Measurements from ENCODE around the gene TTBK1.

TTBK1 gene

DNA sequence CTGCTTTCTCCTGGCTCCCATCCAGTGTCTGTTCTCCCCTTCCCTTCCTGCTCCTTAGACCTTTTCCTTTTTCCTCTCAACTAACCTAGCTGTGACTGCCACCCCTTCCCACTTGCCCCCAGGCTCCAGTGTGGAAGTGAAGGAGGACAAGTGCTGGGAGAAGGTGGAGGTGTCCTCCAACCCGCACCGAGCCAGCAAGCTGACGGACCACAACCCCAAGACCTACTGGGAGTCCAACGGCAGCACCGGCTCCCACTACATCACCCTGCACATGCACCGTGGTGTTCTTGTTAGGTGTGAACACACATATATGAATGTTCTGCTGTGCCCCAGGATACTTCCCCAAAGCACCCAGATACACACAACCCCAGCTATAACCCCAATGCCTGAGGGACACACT is 42.7 kb upstream of the TTBK1 start:
- H3K4me2 ChIP-seq (ENCODE audit: low read length): no peak overlapping the region
- no peaks in the 10 kb centered on the region for H4K20me1 ChIP-seq (ENCODE audit: insufficient read depth, low read length)
- H3K36me3 ChIP-seq (replicated peaks; ENCODE audit: low read depth, low read length): peaks cover 29% of the 10 kb centered on the region
- no peaks in the 10 kb centered on the region for H3K9me3 ChIP-seq (ENCODE audit: insufficient read depth, low read length)
- no peak overlapping the region for H2AFZ ChIP-seq (ENCODE audit: low read depth, low read length)
- no peak overlapping the region for H3K27ac ChIP-seq (ENCODE audit: low read length)
- no peak overlapping the region for H3K4me3 ChIP-seq (ENCODE audit: low read length)
- H3K79me2 ChIP-seq (ENCODE audit: low read length): no peaks in the 10 kb centered on the region
- H3K4me1 ChIP-seq (ENCODE audit: low read length): no peaks in the 10 kb centered on the region
- H3K27me3 ChIP-seq (ENCODE audit: low read depth, low read length): no peaks in the 10 kb centered on the region
- TF ChIP-seq CTCF (IDR thresholded peaks at IDR 0.05; ENCODE audit: low read depth, low read length): no peak
- no peak for TF ChIP-seq EZH2phosphoT487 (IDR thresholded peaks at IDR 0.05; ENCODE audit: low read depth)
- H3K9ac ChIP-seq (ENCODE audit: low read length): no peak overlapping the region

GRCh38 chr6:43202451-43202850 is 40.8 kb upstream of the TTBK1 start:
- no peaks in the 10 kb centered on the region for H4K20me1 ChIP-seq (ENCODE audit: insufficient read depth, low read length)
- H3K79me2 ChIP-seq (ENCODE audit: low read length): no peaks in the 10 kb centered on the region
- H2AFZ ChIP-seq (ENCODE audit: low read depth, low read length): no peak overlapping the region
- no peak for TF ChIP-seq CTCF (IDR thresholded peaks at IDR 0.05; ENCODE audit: low read depth, low read length)
- TF ChIP-seq EZH2phosphoT487 (IDR thresholded peaks at IDR 0.05; ENCODE audit: low read depth): no peak
- H3K9me3 ChIP-seq (ENCODE audit: insufficient read depth, low read length): no peaks in the 10 kb centered on the region
- H3K4me2 ChIP-seq (ENCODE audit: low read length): no peak overlapping the region
- H3K9ac ChIP-seq (ENCODE audit: low read length): no peak overlapping the region
- no peak overlapping the region for H3K4me3 ChIP-seq (ENCODE audit: low read length)
- no peaks in the 10 kb centered on the region for H3K27me3 ChIP-seq (ENCODE audit: low read depth, low read length)
- H3K4me1 ChIP-seq (ENCODE audit: low read length): no peaks in the 10 kb centered on the region
- H3K27ac ChIP-seq (ENCODE audit: low read length): no peak overlapping the region
- H3K36me3 ChIP-seq (replicated peaks; ENCODE audit: low read depth, low read length): peaks cover 25% of the 10 kb centered on the region

DNA sequence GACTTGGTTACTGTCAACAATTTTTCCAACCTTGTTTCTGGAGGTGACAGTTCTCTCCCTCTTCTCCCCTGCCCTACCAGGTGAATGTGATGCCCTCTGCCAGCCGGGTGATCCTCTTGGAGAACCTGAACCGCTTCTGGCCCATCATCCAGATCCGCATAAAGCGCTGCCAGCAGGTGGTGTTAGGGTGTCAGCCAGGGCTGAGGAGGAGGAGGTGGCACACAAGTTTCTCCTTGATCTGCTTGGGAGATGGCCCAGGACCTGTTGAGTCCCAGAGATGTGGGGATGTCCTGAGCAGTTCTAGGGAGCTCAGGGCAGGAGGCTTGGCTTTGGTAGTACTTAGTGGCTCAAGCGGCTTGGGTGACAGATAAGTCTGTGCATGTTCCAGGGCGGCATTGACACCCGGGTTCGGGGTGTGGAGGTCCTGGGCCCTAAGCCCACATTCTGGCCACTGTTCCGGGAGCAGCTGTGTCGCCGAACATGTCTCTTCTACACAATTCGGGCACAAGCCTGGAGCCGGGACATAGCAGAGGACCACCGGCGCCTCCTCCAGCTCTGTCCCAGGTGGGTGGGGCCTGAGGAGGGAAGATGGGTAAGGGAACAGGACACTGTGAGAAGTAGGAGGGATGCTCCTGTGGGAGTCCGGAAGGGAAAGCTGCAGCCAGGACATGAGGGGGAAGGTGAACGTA is 40.1 kb upstream of the TTBK1 start:
- Histone ChIP-seq H3K4me2 (ENCODE audit: low read length) (no peak overlapping the region), H3K9me3 (ENCODE audit: insufficient read depth, low read length) (no peaks in the 10 kb centered on the region), H3K4me1 (ENCODE audit: low read length) (no peaks in the 10 kb centered on the region), H4K20me1 (ENCODE audit: insufficient read depth, low read length) (no peaks in the 10 kb centered on the region), H3K4me3 (ENCODE audit: low read length) (no peak overlapping the region), H3K36me3 (replicated peaks; ENCODE audit: low read depth, low read length) (peaks cover 25% of the 10 kb centered on the region), H3K27ac (ENCODE audit: low read length) (no peak overlapping the region), H3K9ac (ENCODE audit: low read length) (no peak overlapping the region), H3K27me3 (ENCODE audit: low read depth, low read length) (no peaks in the 10 kb centered on the region), H3K79me2 (ENCODE audit: low read length) (no peaks in the 10 kb centered on the region), H2AFZ (ENCODE audit: low read depth, low read length) (no peak overlapping the region)
- TF ChIP-seq CTCF (IDR thresholded peaks at IDR 0.05; ENCODE audit: low read depth, low read length): no peak
- TF ChIP-seq EZH2phosphoT487 (IDR thresholded peaks at IDR 0.05; ENCODE audit: low read depth): no peak

- no peaks in the 10 kb centered on the region for H3K27me3 ChIP-seq (ENCODE audit: low read depth, low read length)
- no peaks in the 10 kb centered on the region for H4K20me1 ChIP-seq (ENCODE audit: insufficient read depth, low read length)
- H3K9ac ChIP-seq (ENCODE audit: low read length): no peak overlapping the region
- H3K4me3 ChIP-seq (ENCODE audit: low read length): no peak overlapping the region
- no peak overlapping the region for H3K4me2 ChIP-seq (ENCODE audit: low read length)
- H3K4me1 ChIP-seq (ENCODE audit: low read length): no peaks in the 10 kb centered on the region
- H2AFZ ChIP-seq (ENCODE audit: low read depth, low read length): no peak overlapping the region
- H3K27ac ChIP-seq (ENCODE audit: low read length): no peak overlapping the region
- no peaks in the 10 kb centered on the region for H3K9me3 ChIP-seq (ENCODE audit: insufficient read depth, low read length)
- no peaks in the 10 kb centered on the region for H3K79me2 ChIP-seq (ENCODE audit: low read length)
- TF ChIP-seq CTCF (IDR thresholded peaks at IDR 0.05; ENCODE audit: low read depth, low read length) (no peak), EZH2phosphoT487 (IDR thresholded peaks at IDR 0.05; ENCODE audit: low read depth) (no peak)
- H3K36me3 ChIP-seq (replicated peaks; ENCODE audit: low read depth, low read length): peaks cover 20% of the 10 kb centered on the region
Measured at GRCh38 chr6:43203718-43204095, 39.6 kb upstream of the TTBK1 start.

All from OCI-LY3 (cell line).